RWPE2 (cell line): ENCODE measurements around the gene TRIM50.
"Not testable (repeated sequence)": the region's sequence is repeated elsewhere in the genome, so short reads cannot be mapped to it uniquely, and the experiment has no call there.

Experiments
- ATAC-seq: fragments of 200-7000 bp; cut with Tn5 transposase; 3 replicates; pipeline ENCODE4 v1.9.1; 2021; ENCODE audit warnings: low read depth
- DNase-seq: peaks from one replicate; pipeline ENCODE4 v3.0.0-alpha.2; 2020; ENCODE audit warnings: low spot score
- H3K27ac ChIP-seq: fragments of 450-650 bp; 2 replicates; pipeline ENCODE4 v1.5.1; 2017; ENCODE audit warnings: mild to moderate bottlenecking; ENCODE audit not compliant: poor library complexity, severe bottlenecking
- H3K27me3 ChIP-seq: fragments of 250-450 bp; sonication (Bioruptor Pico); 2 replicates; pipeline ENCODE4 v1.5.1; 2021; ENCODE audit warnings: mild to moderate bottlenecking, moderate library complexity; ENCODE audit not compliant: insufficient read depth, poor library complexity, severe bottlenecking
- H3K36me3 ChIP-seq: fragments of 250-450 bp; sonication (Bioruptor Pico); 2 replicates; pipeline ENCODE4 v1.5.1; 2020; ENCODE audit warnings: low read depth, mild to moderate bottlenecking, moderate library complexity
- H3K4me1 ChIP-seq: fragments of 250-450 bp; sonication (Bioruptor Pico); 2 replicates; pipeline ENCODE4 v1.5.1; 2021; ENCODE audit warnings: mild to moderate bottlenecking, moderate library complexity; ENCODE audit not compliant: insufficient read depth, poor library complexity, severe bottlenecking
- H3K4me3 ChIP-seq: fragments of 250-450 bp; sonication (Bioruptor Pico); 2 replicates; pipeline ENCODE4 v1.5.1; 2021; ENCODE audit warnings: mild to moderate bottlenecking, moderate library complexity; ENCODE audit not compliant: severe bottlenecking
- H3K9me3 ChIP-seq: fragments of 250-450 bp; sonication (Bioruptor Pico); 2 replicates; pipeline ENCODE4 v1.5.1; 2021; ENCODE audit warnings: mild to moderate bottlenecking, moderate library complexity; ENCODE audit not compliant: severe bottlenecking
- TF ChIP-seq, protein P1 (sequence below): fragments of 450-650 bp; IDR thresholded peaks from one replicate; pipeline ENCODE4 v1.5.1; 2017; ENCODE audit warnings: mild to moderate bottlenecking, moderate library complexity; ENCODE audit not compliant: poor library complexity, severe bottlenecking

Gene TRIM50

GRCh38 chr7:73366990-73367389, 39.1 kb upstream of the TRIM50 start:
- ATAC-seq: no peak
- Histone ChIP-seq H3K27me3 (no peaks in the 10 kb centered on the region), H3K36me3 (no peaks in the 10 kb centered on the region), H3K4me3 (no peak overlapping the region), H3K27ac (no peak overlapping the region), H3K4me1 (no peaks in the 10 kb centered on the region), H3K9me3 (no peaks in the 10 kb centered on the region)
- DNase-seq: no peak
- TF ChIP-seq, protein P1, sequence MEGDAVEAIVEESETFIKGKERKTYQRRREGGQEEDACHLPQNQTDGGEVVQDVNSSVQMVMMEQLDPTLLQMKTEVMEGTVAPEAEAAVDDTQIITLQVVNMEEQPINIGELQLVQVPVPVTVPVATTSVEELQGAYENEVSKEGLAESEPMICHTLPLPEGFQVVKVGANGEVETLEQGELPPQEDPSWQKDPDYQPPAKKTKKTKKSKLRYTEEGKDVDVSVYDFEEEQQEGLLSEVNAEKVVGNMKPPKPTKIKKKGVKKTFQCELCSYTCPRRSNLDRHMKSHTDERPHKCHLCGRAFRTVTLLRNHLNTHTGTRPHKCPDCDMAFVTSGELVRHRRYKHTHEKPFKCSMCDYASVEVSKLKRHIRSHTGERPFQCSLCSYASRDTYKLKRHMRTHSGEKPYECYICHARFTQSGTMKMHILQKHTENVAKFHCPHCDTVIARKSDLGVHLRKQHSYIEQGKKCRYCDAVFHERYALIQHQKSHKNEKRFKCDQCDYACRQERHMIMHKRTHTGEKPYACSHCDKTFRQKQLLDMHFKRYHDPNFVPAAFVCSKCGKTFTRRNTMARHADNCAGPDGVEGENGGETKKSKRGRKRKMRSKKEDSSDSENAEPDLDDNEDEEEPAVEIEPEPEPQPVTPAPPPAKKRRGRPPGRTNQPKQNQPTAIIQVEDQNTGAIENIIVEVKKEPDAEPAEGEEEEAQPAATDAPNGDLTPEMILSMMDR: no peak

- Histone ChIP-seq H3K4me1 (no peaks in the 10 kb centered on the region), H3K27ac (no peak overlapping the region), H3K36me3 (no peaks in the 10 kb centered on the region), H3K27me3 (no peaks in the 10 kb centered on the region), H3K4me3 (no peak overlapping the region), H3K9me3 (no peaks in the 10 kb centered on the region)
- DNase-seq (no peak), ATAC-seq (no peak)
- TF ChIP-seq, protein P1: no peak
Observed at GRCh38 chr7:73366127-73366526, 38.2 kb upstream of the TRIM50 start.

GRCh38 chr7:73364006-73364728, 36.3 kb upstream of the TRIM50 start:
- Histone ChIP-seq H3K4me3 (no peak overlapping the region), H3K27me3 (no peaks in the 10 kb centered on the region), H3K9me3 (no peaks in the 10 kb centered on the region), H3K36me3 (no peaks in the 10 kb centered on the region), H3K27ac (no peak overlapping the region), H3K4me1 (no peaks in the 10 kb centered on the region)
- DNase-seq: no peak
- TF ChIP-seq, protein P1: no peak
- ATAC-seq: peak; percentile 23; the same call in 1 of the 3 replicates

DNA sequence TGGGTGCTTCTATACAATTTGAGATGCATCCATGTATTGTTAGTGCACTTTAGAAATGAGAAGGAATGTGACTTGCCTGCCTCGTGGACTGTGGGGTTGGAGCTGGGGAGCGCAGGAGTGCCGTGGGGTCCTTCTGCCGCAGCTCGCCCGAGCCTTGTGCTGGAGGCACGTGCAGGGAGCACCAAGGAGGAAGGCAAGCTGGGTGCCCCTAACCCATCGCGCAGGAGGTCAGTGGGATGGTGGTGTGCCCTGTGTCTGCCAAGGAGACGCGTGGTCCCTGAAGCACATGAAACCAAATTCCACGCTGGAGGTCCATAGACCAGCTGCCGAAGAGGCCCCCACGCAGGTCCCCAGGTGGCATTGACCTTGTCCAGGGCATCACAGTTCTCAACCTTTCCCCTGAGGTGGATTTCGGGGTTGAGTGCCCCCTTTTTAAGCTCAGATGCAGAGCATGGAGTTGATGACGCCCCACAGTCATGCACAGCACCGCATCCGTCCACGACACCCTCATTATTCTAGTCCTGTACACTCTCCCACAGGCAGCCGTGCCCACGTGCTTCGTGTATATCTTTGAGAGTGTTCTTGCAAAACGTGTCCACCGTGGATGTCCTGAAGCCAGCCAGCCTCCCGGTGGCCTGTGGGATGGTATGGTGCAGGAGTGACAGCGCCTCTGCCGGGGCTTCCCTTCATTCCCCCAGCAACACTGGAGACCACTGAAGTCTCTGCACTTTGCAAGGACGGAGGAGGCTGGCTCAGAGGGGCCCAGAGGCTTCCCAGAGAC, 35.5 kb upstream of the TRIM50 start:
- Histone ChIP-seq H3K4me1 (peaks cover 1% of the 10 kb centered on the region), H3K27me3 (no peaks in the 10 kb centered on the region), H3K27ac (no peak overlapping the region), H3K9me3 (no peaks in the 10 kb centered on the region), H3K4me3 (no peak overlapping the region), H3K36me3 (no peaks in the 10 kb centered on the region)
- DNase-seq (no peak), ATAC-seq (no peak)
- TF ChIP-seq, protein P1: no peak

GRCh38 chr7:73360590-73360989, 32.7 kb upstream of the TRIM50 start:
- not testable (repeated sequence) for H3K27me3 ChIP-seq, H3K4me1 ChIP-seq, H3K36me3 ChIP-seq, H3K27ac ChIP-seq, DNase-seq, ATAC-seq, H3K4me3 ChIP-seq, H3K9me3 ChIP-seq
